PC-3 (cell line): ENCODE results near the gene SLC39A12.

Source experiments
- CTCF ChIP-seq: fragments of 300-600 bp; sonication (generic); conservative IDR thresholded peaks from 2 replicates; pipeline ENCODE4 v1.5.1; 2017; ENCODE audit warnings: antibody characterized with exemption, low read depth, mild to moderate bottlenecking, low read length
- EZH2 ChIP-seq: fragments of 300-600 bp; sonication (generic); IDR thresholded peaks from one replicate; pipeline ENCODE4 v1.6.1; 2017; ENCODE audit warnings: antibody characterized with exemption, mild to moderate bottlenecking, low read length; ENCODE audit not compliant: unreplicated experiment
- EZH2phosphoT487 ChIP-seq: fragments of 300-600 bp; sonication (generic); IDR thresholded peaks from 2 replicates; pipeline ENCODE4 v1.6.1; 2018; ENCODE audit warnings: mild to moderate bottlenecking, antibody characterized with exemption, low read length, borderline replicate concordance

- TF ChIP-seq CTCF, result no peak
- no peak for TF ChIP-seq EZH2phosphoT487
- no peak for TF ChIP-seq EZH2
Observed at GRCh38 chr10:17918187-17918903, 33.4 kb upstream of the SLC39A12 start.
